HTERT RPE-1 (cell line): ENCODE results near the gene SH3RF3.

Source experiments
- in situ Hi-C: fragments of 300-500 bp; cut with MboI; formaldehyde crosslinking; loops from 4 replicates; pipeline ENCODE4 v1.14.3; 2020; ENCODE audit warnings: low sequenced_read_pairs

The SH3RF3 gene

GRCh38 chr2:109347626-109348025, 218.6 kb downstream of the SH3RF3 start:
- in situ Hi-C loops = no loop called here

GRCh38 chr2:109348190-109348589, 219.2 kb downstream of the SH3RF3 start:
- in situ Hi-C loops = no loop called here

- in situ Hi-C loops = no loop called here
These were observed 219.9 kb downstream of the SH3RF3 start for GRCh38 chr2:109348671-109349502.

GRCh38 chr2:109349503-109350465, 220.8 kb downstream of the SH3RF3 start:
- in situ Hi-C loops = no loop called here

GRCh38 chr2:109350526-109350925, 221.5 kb downstream of the SH3RF3 start:
- in situ Hi-C loops = no loop called here

- in situ Hi-C loops = no loop called here
These were observed 222.3 kb downstream of the SH3RF3 start for GRCh38 chr2:109351164-109351756.

GRCh38 chr2:109352056-109352897, 223.3 kb downstream of the SH3RF3 start:
- in situ Hi-C loops = no loop called here

GRCh38 chr2:109352898-109353689, 224.1 kb downstream of the SH3RF3 start:
- in situ Hi-C loops = no loop called here

- in situ Hi-C loops = no loop called here
These were observed 225.1 kb downstream of the SH3RF3 start for GRCh38 chr2:109353806-109354745.

GRCh38 chr2:109355192-109355843, 226.3 kb downstream of the SH3RF3 start:
- in situ Hi-C loops = no loop called here

- in situ Hi-C loops = no loop called here
These were observed 227.5 kb downstream of the SH3RF3 start for GRCh38 chr2:109356324-109357035.

- in situ Hi-C loops = no loop called here
These were observed 235.2 kb downstream of the SH3RF3 start for GRCh38 chr2:109364217-109364616.

- in situ Hi-C loops = no loop called here
These were observed 236.1 kb downstream of the SH3RF3 start for GRCh38 chr2:109365131-109365530.

- in situ Hi-C loops = no loop called here
These were observed 238.7 kb downstream of the SH3RF3 start for GRCh38 chr2:109367683-109368082.

GRCh38 chr2:109368798-109369197, 239.8 kb downstream of the SH3RF3 start:
- in situ Hi-C loops = no loop called here

GRCh38 chr2:109369671-109370191, 240.7 kb downstream of the SH3RF3 start:
- in situ Hi-C loops = no loop called here

- in situ Hi-C loops = no loop called here
These were observed 241.5 kb downstream of the SH3RF3 start for GRCh38 chr2:109370399-109371035.
